SK-N-SH (cell line): Measurements from ENCODE around the gene UCK2. TPM values are rescaled to one million over a fixed set of nuclear protein-coding genes. Genes with fewer than 3 reads are reported as not detected.

ENCODE experiments used
- CTCF ChIA-PET: fragments of 300-600, 350-600 bp; formaldehyde crosslinking; extraction: SDS; loops from one replicate; lab custom pipeline; 2021; lab: Yijun Ruan, JAX
- POLR2A ChIA-PET: fragments of 350-600 bp; sonication (Branson Sonifier 250); formaldehyde crosslinking; extraction: SDS; loops from one replicate; lab custom pipeline; 2020; ENCODE audit warnings: antibody characterized with exemption, inconsistent platforms; lab: Yijun Ruan, JAX
- DNase-seq: peaks from one replicate; pipeline ENCODE4 v3.0.0; 2012
- H2AFZ ChIP-seq: fragments of 200-600 bp; sonication (generic); 2 replicates; pipeline ENCODE4 v1.8.1; 2016; ENCODE audit warnings: antibody characterized with exemption, mild to moderate bottlenecking, low read depth
- H3F3A ChIP-seq: fragments of 200-600 bp; sonication (generic); replicated peaks from 2 replicates; pipeline ENCODE3; 2016; ENCODE audit warnings: antibody characterized with exemption, mild to moderate bottlenecking; ENCODE audit not compliant: insufficient read depth
- H3K27ac ChIP-seq, 2 experiments: fragments of 200-500 bp in 1 of 2; fragments of 200-600 bp in 1 of 2; sonication (Bioruptor generic) in 1 of 2; sonication (generic), shearing (Covaris generic) in 1 of 2; 2 replicates each; pipeline versions ENCODE4 v1.5.1 to v1.6.1; 2014 to 2016; ENCODE audit warnings: low read depth in 2 of 2, inconsistent platforms in 1 of 2, low read length in 1 of 2, mild to moderate bottlenecking in 1 of 2, mixed read lengths in 1 of 2
- H3K27me3 ChIP-seq: fragments of 200-600 bp; sonication (generic), shearing (Covaris generic); 2 replicates; pipeline ENCODE4 v1.6.1; 2016; ENCODE audit warnings: mixed run types; ENCODE audit not compliant: insufficient read depth
- H3K36me3 ChIP-seq, 2 experiments: fragments of 200-500 bp in 1 of 2; fragments of 200-600 bp in 1 of 2; sonication (Bioruptor generic) in 1 of 2; sonication (generic) in 1 of 2; replicated peaks in 1 of 2; 2 replicates each; pipeline versions ENCODE3 to v1.5.1; 2014 to 2016; ENCODE audit warnings: low read length in 1 of 2, mild to moderate bottlenecking in 1 of 2; ENCODE audit not compliant: insufficient read depth in 2 of 2, control insufficient read depth in 1 of 2
- H3K4me1 ChIP-seq, 2 experiments: fragments of 200-500 bp in 1 of 2; fragments of 200-600 bp in 1 of 2; sonication (Bioruptor generic) in 1 of 2; sonication (generic), shearing (Covaris generic) in 1 of 2; 2 replicates each; pipeline versions ENCODE4 v1.5.1 to v1.6.1; 2014 to 2016; ENCODE audit warnings: low read depth in 1 of 2, low read length in 1 of 2, mixed run types in 1 of 2; ENCODE audit not compliant: insufficient read depth in 2 of 2, control insufficient read depth in 1 of 2
- H3K4me2 ChIP-seq: fragments of 200-600 bp; sonication (generic), shearing (Covaris generic); 2 replicates; pipeline ENCODE4 v1.6.1; 2017; ENCODE audit warnings: mixed run types
- H3K4me3 ChIP-seq, 2 experiments: fragments of 200-500 bp in 1 of 2; fragments of 200-600 bp in 1 of 2; sonication (Bioruptor generic) in 1 of 2; sonication (generic), shearing (Covaris generic) in 1 of 2; 2 replicates each; pipeline versions ENCODE4 v1.5.1 to v1.8.1; 2014 to 2016; ENCODE audit warnings: low read depth in 2 of 2, inconsistent platforms in 1 of 2, low read length in 1 of 2, mild to moderate bottlenecking in 1 of 2, mixed read lengths in 1 of 2, moderate library complexity in 1 of 2
- H3K79me2 ChIP-seq: fragments of 200-600 bp; sonication (generic); 2 replicates; pipeline ENCODE4 v1.8.1; 2017; ENCODE audit warnings: mild to moderate bottlenecking; ENCODE audit not compliant: insufficient read depth
- H3K9ac ChIP-seq: fragments of 200-600 bp; sonication (generic); 2 replicates; pipeline ENCODE4 v1.6.1; 2017; ENCODE audit warnings: mixed run types
- H3K9me2 ChIP-seq: fragments of 200-600 bp; sonication (generic); 2 replicates; pipeline ENCODE4 v1.6.1; 2017; ENCODE audit warnings: mixed run types
- H3K9me3 ChIP-seq: fragments of 200-600 bp; sonication (generic); 2 replicates; pipeline ENCODE4 v1.6.1; 2017; ENCODE audit warnings: mixed run types, mild to moderate bottlenecking, moderate library complexity
- H4K20me1 ChIP-seq: fragments of 200-600 bp; sonication (generic); 2 replicates; pipeline ENCODE4 v1.6.1; 2017; ENCODE audit warnings: mild to moderate bottlenecking, mixed run types; ENCODE audit not compliant: insufficient read depth
- ELF1 ChIP-seq: IDR thresholded peaks from 2 replicates; pipeline ENCODE4 v1.4.0; 2012
- EP300 ChIP-seq, 2 experiments: IDR thresholded peaks; 2 replicates each; pipeline versions ENCODE4 v1.4.0 to v1.6.1; 2012; ENCODE audit warnings: borderline replicate concordance in 1 of 2, low read depth in 1 of 2, low read length in 1 of 2
- EZH2phosphoT487 ChIP-seq: fragments of 200-600 bp; sonication (generic); IDR thresholded peaks from 2 replicates; pipeline ENCODE4 v1.6.1; 2017; ENCODE audit warnings: low read depth, mixed run types, mild to moderate bottlenecking, antibody characterized with exemption, moderate library complexity, borderline replicate concordance
- FOSL2 ChIP-seq: IDR thresholded peaks from 2 replicates; pipeline ENCODE4 v1.4.0; 2012; ENCODE audit warnings: low read depth, mild to moderate bottlenecking, moderate library complexity, borderline replicate concordance
- FOXM1 ChIP-seq: IDR thresholded peaks from 2 replicates; pipeline ENCODE4 v1.4.0; 2012; ENCODE audit warnings: low read depth, mild to moderate bottlenecking
- GATA2 ChIP-seq: sonication (generic); formaldehyde crosslinking; IDR thresholded peaks from 2 replicates; pipeline ENCODE4 v1.5.0; 2020; ENCODE audit warnings: mild to moderate bottlenecking, missing genetic modification reagents
- IRF3 ChIP-seq: fragments of 150-350 bp; IDR thresholded peaks from 2 replicates; pipeline ENCODE4 v1.6.1; 2016; ENCODE audit warnings: mild to moderate bottlenecking, low read depth, low read length
- JUND ChIP-seq: IDR thresholded peaks from 2 replicates; pipeline ENCODE4 v1.4.0; 2012
- MEF2A ChIP-seq: IDR thresholded peaks from 2 replicates; pipeline ENCODE4 v1.4.0; 2012; ENCODE audit warnings: low read depth, borderline replicate concordance
- MXI1 ChIP-seq: IDR thresholded peaks from 2 replicates; pipeline ENCODE4 v1.6.1; 2012; ENCODE audit warnings: mild to moderate bottlenecking, low read depth, low read length, improper control_type of control experiment
- NFIC ChIP-seq: IDR thresholded peaks from 2 replicates; pipeline ENCODE4 v1.4.0; 2012; ENCODE audit warnings: borderline replicate concordance
- POLR2AphosphoS5 ChIP-seq: IDR thresholded peaks from 2 replicates; pipeline ENCODE4 v1.6.1; 2012; ENCODE audit warnings: low read depth, low read length
- RCOR1 ChIP-seq: fragments of 150-350 bp; IDR thresholded peaks from 2 replicates; pipeline ENCODE4 v1.6.1; 2017; ENCODE audit warnings: antibody characterized with exemption, low read length
- REST ChIP-seq: IDR thresholded peaks from 2 replicates; pipeline ENCODE4 v1.6.1; 2012; ENCODE audit warnings: mild to moderate bottlenecking, low read depth, low read length, moderate library complexity
- RFX5 ChIP-seq: IDR thresholded peaks from 2 replicates; pipeline ENCODE4 v1.6.1; 2012; ENCODE audit warnings: mild to moderate bottlenecking, improper control_type of control experiment, low read length
- RXRA ChIP-seq: IDR thresholded peaks from 2 replicates; pipeline ENCODE4 v1.4.0; 2012; ENCODE audit warnings: low read depth, mild to moderate bottlenecking, borderline replicate concordance
- SIN3A ChIP-seq: IDR thresholded peaks from 2 replicates; pipeline ENCODE4 v1.6.1; 2012; ENCODE audit warnings: low read depth, mild to moderate bottlenecking, low read length, moderate library complexity, borderline replicate concordance
- SMC3 ChIP-seq: IDR thresholded peaks from 2 replicates; pipeline ENCODE4 v1.6.1; 2012; ENCODE audit warnings: low read depth, low read length, improper control_type of control experiment
- TAF1 ChIP-seq: IDR thresholded peaks from 2 replicates; pipeline ENCODE4 v1.6.1; 2012; ENCODE audit warnings: low read depth, mild to moderate bottlenecking, low read length, moderate library complexity, borderline replicate concordance
- TEAD4 ChIP-seq: IDR thresholded peaks from 2 replicates; pipeline ENCODE4 v1.4.0; 2012; ENCODE audit warnings: mild to moderate bottlenecking, borderline replicate concordance; ENCODE audit not compliant: insufficient read depth
- YY1 ChIP-seq: IDR thresholded peaks from 2 replicates; pipeline ENCODE4 v1.4.0; 2012; ENCODE audit warnings: low read depth, mild to moderate bottlenecking
- WGBS: methylation state at CpG from one replicate; pipeline ENCODE4 v1.1.6; 2017; ENCODE audit warnings: low lambda C conversion rate; 5-methylcytosine and 5-hydroxymethylcytosine counted together
- polyA plus RNA-seq, 3 experiments: library from polyadenylated mRNA; depleted of rRNA; stranded (reverse); fragments of >200 nt; gene quantifications; 2 replicates each; pipeline ENCODE4 v1.2.3, GENCODE V29; 2012
- TF ChIP-seq, protein P1 (sequence below): IDR thresholded peaks from 2 replicates; pipeline ENCODE4; 2012

The UCK2 gene
- polyA plus RNA-seq, 1 of the 3 experiments (the other 2 are of a cell fraction): 53.7 TPM

- TF ChIP-seq, protein P1, sequence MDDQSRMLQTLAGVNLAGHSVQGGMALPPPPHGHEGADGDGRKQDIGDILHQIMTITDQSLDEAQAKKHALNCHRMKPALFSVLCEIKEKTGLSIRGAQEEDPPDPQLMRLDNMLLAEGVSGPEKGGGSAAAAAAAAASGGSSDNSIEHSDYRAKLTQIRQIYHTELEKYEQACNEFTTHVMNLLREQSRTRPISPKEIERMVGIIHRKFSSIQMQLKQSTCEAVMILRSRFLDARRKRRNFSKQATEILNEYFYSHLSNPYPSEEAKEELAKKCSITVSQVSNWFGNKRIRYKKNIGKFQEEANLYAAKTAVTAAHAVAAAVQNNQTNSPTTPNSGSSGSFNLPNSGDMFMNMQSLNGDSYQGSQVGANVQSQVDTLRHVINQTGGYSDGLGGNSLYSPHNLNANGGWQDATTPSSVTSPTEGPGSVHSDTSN: no peak
- TF ChIP-seq TEAD4: no peak
- TF ChIP-seq TAF1: no peak
- TF ChIP-seq MEF2A: no peak
- TF ChIP-seq YY1: no peak
- TF ChIP-seq EZH2phosphoT487: no peak
- no peak for TF ChIP-seq FOXM1
- no peak for TF ChIP-seq RFX5
- no peak for TF ChIP-seq EP300 (IDR thresholded peaks at IDR 0.05; ENCODE audit: borderline replicate concordance in 1 of 2, low read depth in 1 of 2, low read length in 1 of 2)
- TF ChIP-seq ELF1: no peak
- no peak for TF ChIP-seq POLR2AphosphoS5
- TF ChIP-seq SIN3A: no peak
- no peak for TF ChIP-seq RCOR1
- no peak for TF ChIP-seq IRF3
- TF ChIP-seq GATA2 (CRISPR knock-in tag): no peak
- TF ChIP-seq MXI1: no peak
- TF ChIP-seq SMC3: peak; percentile 98
- no peak for TF ChIP-seq JUND
- no peak for TF ChIP-seq FOSL2
- no peak for TF ChIP-seq RXRA
- TF ChIP-seq NFIC: no peak
Measured at GRCh38 chr1:165914136-165914798, 86.9 kb downstream of the UCK2 start (continued).

DNA sequence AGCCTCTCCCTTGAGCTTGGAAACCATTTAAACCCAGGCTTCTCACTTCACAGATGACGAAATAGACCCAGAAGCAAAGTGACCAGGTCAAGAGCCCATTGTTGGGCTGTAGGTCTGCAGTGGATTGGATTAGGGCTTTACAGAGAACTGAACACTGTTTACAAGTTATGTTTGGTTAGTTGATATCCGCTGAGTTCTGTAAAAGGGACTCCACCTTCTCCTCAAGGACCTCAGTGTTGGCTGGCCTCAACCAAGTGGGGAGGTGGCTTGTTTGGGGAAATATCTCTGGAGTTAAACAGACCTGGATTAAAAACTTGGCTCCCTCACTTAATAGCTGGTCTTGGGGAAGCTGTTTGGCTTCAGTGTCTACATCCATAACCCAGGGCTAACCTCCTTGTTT, 88.1 kb downstream of the UCK2 start:
- Histone ChIP-seq H3K4me2 (no peak overlapping the region), H3K9me3 (no peaks in the 10 kb centered on the region), H3K9ac (no peak overlapping the region)
- TF ChIP-seq REST: no peak
- TF ChIP-seq, all 33 proteins: peak for 0
- no peaks in the 10 kb centered on the region for H3K79me2 ChIP-seq
- WGBS: 88% methylated on average over 2 of the region's 2 CpGs
- H3K4me3 ChIP-seq: no peak overlapping the region
- H3F3A ChIP-seq: peaks cover 6% of the 10 kb centered on the region
- DNase-seq: no peak
- no peaks in the 10 kb centered on the region for H3K27me3 ChIP-seq
- POLR2A ChIA-PET: no interaction called here
- no peaks in the 10 kb centered on the region for H3K4me1 ChIP-seq
- H4K20me1 ChIP-seq: no peaks in the 10 kb centered on the region
- no peaks in the 10 kb centered on the region for H3K9me2 ChIP-seq
- H3K27ac ChIP-seq: no peak overlapping the region
- CTCF ChIA-PET: interaction anchor here (1.0 to 5.5 kb wide), 8 partner anchors 8 to 315 kb away, joined by 3 to 55 read pairs (median 10); partner anchors contain the start of gene ALDH9A1
- H2AFZ ChIP-seq: no peak overlapping the region
- peaks cover 0 to 3% of the 10 kb centered on the region in 2 experiments for H3K36me3 ChIP-seq
